ENCODE measurements around the gene QPCT. TPM values are rescaled to one million over a fixed set of nuclear protein-coding genes. Genes with fewer than 3 reads are reported as not detected.
A peak's percentile ranks its signal among the peaks of the same experiment; 100 is the strongest.

QPCT gene
- total RNA-seq, 1 experiment from 2014 or later, result 13.6 TPM

DNA sequence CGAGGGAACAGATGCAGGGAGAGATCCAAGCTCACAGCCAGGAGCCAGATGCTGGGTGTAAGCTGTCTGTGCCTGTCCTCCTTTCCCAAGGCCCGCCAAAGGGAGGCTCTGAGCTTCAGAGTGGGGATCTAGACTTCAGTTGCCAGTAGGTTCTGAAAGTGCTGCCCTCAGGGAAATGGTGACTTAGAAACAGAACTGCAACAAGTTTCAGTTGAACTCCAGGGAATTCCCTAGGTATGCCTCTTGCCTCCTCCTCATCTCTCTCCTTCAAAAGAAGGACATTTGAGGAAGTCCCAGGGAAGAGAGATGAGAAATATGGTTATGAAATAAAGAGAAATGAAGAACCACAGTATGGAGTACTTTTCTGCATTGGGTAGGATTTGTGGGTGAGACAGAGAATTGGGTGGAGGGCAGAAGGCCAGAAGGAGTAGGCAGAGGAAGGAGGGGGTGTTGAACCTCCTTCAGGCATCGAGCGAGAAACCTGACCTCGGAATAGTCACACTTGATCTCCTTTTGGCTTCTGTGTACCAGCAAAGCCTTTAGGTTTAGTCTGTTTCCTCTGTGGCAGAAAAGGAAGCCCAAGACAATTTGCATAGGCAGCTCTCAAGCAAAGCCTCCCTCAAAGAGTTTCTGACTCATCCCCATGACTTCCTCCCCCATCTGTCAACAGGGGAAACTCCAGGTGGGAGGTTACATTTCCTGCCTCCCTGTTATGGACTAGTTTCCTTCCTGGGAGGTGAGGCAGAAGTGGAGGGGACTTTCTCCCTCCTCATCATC lies 45.7 kb downstream of the QPCT start (continued):
- TF ChIP-seq, protein P1, sequence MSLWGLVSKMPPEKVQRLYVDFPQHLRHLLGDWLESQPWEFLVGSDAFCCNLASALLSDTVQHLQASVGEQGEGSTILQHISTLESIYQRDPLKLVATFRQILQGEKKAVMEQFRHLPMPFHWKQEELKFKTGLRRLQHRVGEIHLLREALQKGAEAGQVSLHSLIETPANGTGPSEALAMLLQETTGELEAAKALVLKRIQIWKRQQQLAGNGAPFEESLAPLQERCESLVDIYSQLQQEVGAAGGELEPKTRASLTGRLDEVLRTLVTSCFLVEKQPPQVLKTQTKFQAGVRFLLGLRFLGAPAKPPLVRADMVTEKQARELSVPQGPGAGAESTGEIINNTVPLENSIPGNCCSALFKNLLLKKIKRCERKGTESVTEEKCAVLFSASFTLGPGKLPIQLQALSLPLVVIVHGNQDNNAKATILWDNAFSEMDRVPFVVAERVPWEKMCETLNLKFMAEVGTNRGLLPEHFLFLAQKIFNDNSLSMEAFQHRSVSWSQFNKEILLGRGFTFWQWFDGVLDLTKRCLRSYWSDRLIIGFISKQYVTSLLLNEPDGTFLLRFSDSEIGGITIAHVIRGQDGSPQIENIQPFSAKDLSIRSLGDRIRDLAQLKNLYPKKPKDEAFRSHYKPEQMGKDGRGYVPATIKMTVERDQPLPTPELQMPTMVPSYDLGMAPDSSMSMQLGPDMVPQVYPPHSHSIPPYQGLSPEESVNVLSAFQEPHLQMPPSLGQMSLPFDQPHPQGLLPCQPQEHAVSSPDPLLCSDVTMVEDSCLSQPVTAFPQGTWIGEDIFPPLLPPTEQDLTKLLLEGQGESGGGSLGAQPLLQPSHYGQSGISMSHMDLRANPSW (CRISPR knock-in tag; conservative IDR thresholded peaks at IDR 0.05; ENCODE audit: low read depth), result no peak
- TF ChIP-seq PRRX2 (CRISPR knock-in tag; IDR thresholded peaks at IDR 0.05) (no peak), RORB (CRISPR knock-in tag; IDR thresholded peaks at IDR 0.05) (no peak), TCF7 (CRISPR knock-in tag; IDR thresholded peaks at IDR 0.05; ENCODE audit: low read depth) (no peak), TEAD4 (CRISPR knock-in tag; IDR thresholded peaks at IDR 0.05) (no peak), FOXK1 (CRISPR knock-in tag; IDR thresholded peaks at IDR 0.05) (no peak), ESRRA (CRISPR knock-in tag; IDR thresholded peaks at IDR 0.05; ENCODE audit: borderline replicate concordance) (no peak), GTF2I (CRISPR knock-in tag; conservative IDR thresholded peaks at IDR 0.05) (no peak), JAZF1 (CRISPR knock-in tag; IDR thresholded peaks at IDR 0.05) (no peak)
- TF ChIP-seq, protein P2, sequence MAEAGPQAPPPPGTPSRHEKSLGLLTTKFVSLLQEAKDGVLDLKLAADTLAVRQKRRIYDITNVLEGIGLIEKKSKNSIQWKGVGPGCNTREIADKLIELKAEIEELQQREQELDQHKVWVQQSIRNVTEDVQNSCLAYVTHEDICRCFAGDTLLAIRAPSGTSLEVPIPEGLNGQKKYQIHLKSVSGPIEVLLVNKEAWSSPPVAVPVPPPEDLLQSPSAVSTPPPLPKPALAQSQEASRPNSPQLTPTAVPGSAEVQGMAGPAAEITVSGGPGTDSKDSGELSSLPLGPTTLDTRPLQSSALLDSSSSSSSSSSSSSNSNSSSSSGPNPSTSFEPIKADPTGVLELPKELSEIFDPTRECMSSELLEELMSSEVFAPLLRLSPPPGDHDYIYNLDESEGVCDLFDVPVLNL (CRISPR knock-in tag; IDR thresholded peaks at IDR 0.05; ENCODE audit: borderline replicate concordance, low read depth), result no peak

DNA sequence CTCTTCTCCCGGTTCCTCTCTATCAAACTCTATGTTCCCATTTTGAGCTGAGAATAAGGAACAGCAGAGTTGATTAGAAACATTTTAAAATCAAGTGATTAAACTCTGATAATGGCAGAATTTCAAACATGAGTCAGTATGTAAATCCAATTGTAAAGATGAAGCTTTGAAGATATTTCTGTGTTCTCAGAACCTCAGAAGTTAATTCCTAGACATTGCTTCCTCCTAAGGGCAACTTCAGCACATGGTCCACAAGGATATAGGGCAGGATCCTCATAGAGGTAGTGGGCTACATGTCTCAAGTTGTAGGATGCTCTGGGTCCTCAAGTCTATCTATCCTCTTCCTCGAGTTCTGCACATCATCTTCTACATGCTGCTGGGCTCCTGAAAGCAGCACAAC lies 46.3 kb downstream of the QPCT start:
- CTCF ChIA-PET, result interaction anchor here (0.9 to 2.1 kb wide), 5 partner anchors 24 to 489 kb away, joined by 3 to 11 read pairs (median 4); no protein-coding TSS in a partner anchor
- no peak overlapping the region for H3K4me3 Mint-ChIP-seq
- POLR2A ChIA-PET, result interaction anchor here (0.6 kb wide), 1 partner anchor 50 kb away, joined by 3 read pairs; no protein-coding TSS in a partner anchor
- ATAC-seq (no peak), DNase-seq (ENCODE audit: low spot score) (no peak)
- peak overlapping the region; percentile 47; the same call in 1 of the 2 replicates for H3K27ac Mint-ChIP-seq
- H3K9me3 Mint-ChIP-seq, result peaks cover 12% of the 10 kb centered on the region
- H3K27me3 Mint-ChIP-seq (ENCODE audit: low read depth), result no peaks in the 10 kb centered on the region
- peaks cover 2% of the 10 kb centered on the region for H3K4me1 Mint-ChIP-seq
- no peaks in the 10 kb centered on the region for H3K36me3 Mint-ChIP-seq
- TF ChIP-seq, protein P3, sequence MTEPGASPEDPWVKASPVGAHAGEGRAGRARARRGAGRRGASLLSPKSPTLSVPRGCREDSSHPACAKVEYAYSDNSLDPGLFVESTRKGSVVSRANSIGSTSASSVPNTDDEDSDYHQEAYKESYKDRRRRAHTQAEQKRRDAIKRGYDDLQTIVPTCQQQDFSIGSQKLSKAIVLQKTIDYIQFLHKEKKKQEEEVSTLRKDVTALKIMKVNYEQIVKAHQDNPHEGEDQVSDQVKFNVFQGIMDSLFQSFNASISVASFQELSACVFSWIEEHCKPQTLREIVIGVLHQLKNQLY (CRISPR knock-in tag; IDR thresholded peaks at IDR 0.05), result no peak
- TF ChIP-seq NFE2L1 (CRISPR knock-in tag; IDR thresholded peaks at IDR 0.05) (no peak), TEAD1 (CRISPR knock-in tag; IDR thresholded peaks at IDR 0.05) (no peak), ZNF138 (CRISPR knock-in tag; conservative IDR thresholded peaks at IDR 0.05) (no peak), HMGXB4 (CRISPR knock-in tag; IDR thresholded peaks at IDR 0.05) (no peak), JAZF1 (CRISPR knock-in tag; IDR thresholded peaks at IDR 0.05) (no peak), IRF2 (CRISPR knock-in tag; IDR thresholded peaks at IDR 0.05; ENCODE audit: borderline replicate concordance, low read depth) (no peak), ZNF423 (CRISPR knock-in tag; IDR thresholded peaks at IDR 0.05) (no peak), CBFB (CRISPR knock-in tag; IDR thresholded peaks at IDR 0.05; ENCODE audit: low read depth) (no peak), ERG (CRISPR knock-in tag; IDR thresholded peaks at IDR 0.05) (no peak)
- TF ChIP-seq, protein P4, sequence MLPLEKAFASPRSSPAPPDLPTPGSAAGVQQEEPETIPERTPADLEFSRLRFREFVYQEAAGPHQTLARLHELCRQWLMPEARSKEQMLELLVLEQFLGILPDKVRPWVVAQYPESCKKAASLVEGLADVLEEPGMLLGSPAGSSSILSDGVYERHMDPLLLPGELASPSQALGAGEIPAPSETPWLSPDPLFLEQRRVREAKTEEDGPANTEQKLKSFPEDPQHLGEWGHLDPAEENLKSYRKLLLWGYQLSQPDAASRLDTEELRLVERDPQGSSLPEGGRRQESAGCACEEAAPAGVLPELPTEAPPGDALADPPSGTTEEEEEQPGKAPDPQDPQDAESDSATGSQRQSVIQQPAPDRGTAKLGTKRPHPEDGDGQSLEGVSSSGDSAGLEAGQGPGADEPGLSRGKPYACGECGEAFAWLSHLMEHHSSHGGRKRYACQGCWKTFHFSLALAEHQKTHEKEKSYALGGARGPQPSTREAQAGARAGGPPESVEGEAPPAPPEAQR (CRISPR knock-in tag; IDR thresholded peaks at IDR 0.05), result no peak
- TF ChIP-seq, protein P5, sequence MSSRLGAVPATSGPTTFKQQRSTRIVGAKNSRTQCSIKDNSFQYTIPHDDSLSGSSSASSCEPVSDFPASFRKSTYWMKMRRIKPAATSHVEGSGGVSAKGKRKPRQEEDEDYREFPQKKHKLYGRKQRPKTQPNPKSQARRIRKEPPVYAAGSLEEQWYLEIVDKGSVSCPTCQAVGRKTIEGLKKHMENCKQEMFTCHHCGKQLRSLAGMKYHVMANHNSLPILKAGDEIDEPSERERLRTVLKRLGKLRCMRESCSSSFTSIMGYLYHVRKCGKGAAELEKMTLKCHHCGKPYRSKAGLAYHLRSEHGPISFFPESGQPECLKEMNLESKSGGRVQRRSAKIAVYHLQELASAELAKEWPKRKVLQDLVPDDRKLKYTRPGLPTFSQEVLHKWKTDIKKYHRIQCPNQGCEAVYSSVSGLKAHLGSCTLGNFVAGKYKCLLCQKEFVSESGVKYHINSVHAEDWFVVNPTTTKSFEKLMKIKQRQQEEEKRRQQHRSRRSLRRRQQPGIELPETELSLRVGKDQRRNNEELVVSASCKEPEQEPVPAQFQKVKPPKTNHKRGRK (CRISPR knock-in tag; IDR thresholded peaks at IDR 0.05; ENCODE audit: borderline replicate concordance), result no peak
- TF ChIP-seq, protein P6, sequence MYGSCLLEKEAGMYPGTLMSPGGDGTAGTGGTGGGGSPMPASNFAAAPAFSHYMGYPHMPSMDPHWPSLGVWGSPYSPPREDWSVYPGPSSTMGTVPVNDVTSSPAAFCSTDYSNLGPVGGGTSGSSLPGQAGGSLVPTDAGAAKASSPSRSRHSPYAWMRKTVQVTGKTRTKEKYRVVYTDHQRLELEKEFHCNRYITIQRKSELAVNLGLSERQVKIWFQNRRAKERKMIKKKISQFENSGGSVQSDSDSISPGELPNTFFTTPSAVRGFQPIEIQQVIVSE (CRISPR knock-in tag; IDR thresholded peaks at IDR 0.05; ENCODE audit: borderline replicate concordance), result no peak
- TF ChIP-seq, protein P7, sequence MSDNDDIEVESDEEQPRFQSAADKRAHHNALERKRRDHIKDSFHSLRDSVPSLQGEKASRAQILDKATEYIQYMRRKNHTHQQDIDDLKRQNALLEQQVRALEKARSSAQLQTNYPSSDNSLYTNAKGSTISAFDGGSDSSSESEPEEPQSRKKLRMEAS (CRISPR knock-in tag; IDR thresholded peaks at IDR 0.05), result no peak
- TF ChIP-seq, protein P8, sequence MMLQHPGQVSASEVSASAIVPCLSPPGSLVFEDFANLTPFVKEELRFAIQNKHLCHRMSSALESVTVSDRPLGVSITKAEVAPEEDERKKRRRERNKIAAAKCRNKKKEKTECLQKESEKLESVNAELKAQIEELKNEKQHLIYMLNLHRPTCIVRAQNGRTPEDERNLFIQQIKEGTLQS (CRISPR knock-in tag; conservative IDR thresholded peaks at IDR 0.05), result no peak
